HTERT RPE-1 (cell line): ENCODE measurements around the gene PSIP1.
"Not testable (repeated sequence)": the region's sequence is repeated elsewhere in the genome, so short reads cannot be mapped to it uniquely, and the experiment has no call there.

Source experiments
- in situ Hi-C: fragments of 300-500 bp; cut with MboI; formaldehyde crosslinking; loops from 4 replicates; pipeline ENCODE4 v1.14.3; 2020; ENCODE audit warnings: low sequenced_read_pairs

PSIP1 gene

DNA sequence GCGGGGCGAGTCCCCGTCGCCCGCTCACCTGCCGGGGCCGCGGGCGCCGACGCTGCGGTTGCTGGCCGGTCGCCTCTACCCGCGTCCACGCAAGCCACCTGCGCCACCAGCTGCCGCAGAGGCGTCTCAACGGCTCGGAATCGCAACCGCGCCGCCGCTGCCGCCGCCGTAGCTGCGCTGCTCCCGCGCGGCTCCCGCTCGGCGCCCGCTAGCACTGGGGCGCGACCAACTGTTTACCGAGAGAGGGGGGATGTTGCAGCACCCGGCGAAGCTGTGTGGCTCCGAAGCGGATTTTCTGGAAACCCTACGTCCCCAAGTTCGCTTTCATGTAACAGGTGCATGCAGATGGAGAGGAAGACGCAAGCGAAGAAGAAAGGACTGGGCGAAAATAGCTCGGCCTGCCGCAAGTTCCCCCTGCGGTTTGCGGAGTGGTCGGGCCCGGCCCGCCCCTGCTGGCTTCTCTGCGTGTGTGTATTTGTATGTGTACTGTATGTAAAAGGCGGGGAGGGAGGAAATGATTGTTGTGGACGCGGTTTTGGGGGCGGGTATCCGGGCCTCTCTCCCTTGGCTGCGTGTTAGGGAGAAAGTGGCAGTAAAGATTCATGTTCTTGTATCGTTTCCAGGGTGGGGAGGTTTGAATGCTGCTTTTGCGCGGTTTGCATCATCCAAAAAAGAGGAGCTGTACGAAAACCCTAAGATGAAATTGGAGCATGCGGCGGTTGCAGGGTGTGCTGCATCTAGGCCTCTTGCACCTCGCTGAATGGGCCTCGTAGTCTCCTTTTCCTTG is at the start of gene PSIP1:
Gene PSIP1, minus strand, starts transcription at position 182 of the 787 bp plus-strand sequence. CDS start 782 bp downstream, outside the sequence.
- in situ Hi-C loops: no loop called here

DNA sequence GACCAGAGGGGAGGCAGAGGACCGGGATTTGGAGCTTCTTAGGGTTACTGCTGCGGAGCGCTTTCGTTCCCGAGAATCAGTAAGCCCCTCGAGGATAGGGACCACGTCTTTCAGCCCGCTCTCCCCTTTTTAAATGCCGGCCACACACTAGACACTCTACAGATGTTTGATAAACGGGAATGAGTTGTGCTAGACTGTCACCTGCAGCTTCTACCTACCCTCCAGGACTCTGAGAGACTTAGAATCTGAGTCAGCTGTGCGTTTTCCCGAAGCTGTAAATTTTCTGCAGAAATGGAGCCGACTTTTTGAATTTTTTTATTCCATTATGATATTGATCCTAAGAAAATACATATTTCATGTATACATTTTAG is 42.7 kb upstream of the PSIP1 start:
- in situ Hi-C loops: no loop called here

GRCh38 chr9:15552636-15553527 is 42.1 kb upstream of the PSIP1 start, which contains the start of gene CCDC171:
Gene CCDC171 (plus strand): TSS chr9:15553043. CDS start chr9:15564089, 11,046 bp downstream.
- in situ Hi-C loops: no loop called here

DNA sequence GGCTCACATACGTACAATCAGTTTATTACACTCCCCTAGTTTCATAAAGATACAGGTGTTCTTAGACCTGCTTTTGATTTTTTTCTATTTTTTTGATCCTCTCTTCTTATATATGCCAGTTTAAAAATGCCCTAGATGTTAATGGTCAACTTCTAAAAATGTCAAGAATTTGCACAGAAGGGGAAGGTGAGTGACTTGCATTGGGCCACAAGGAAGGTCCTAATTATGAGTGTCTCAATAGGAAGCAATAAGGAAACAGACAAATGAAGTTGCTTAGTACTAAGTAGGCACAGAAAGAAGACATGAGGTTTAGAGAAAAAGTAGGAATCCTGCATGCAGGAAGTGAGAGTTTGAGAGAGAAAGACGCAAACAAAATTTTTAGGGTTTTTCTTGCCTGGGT is 38.8 kb upstream of the PSIP1 start:
- in situ Hi-C loops: no loop called here

DNA sequence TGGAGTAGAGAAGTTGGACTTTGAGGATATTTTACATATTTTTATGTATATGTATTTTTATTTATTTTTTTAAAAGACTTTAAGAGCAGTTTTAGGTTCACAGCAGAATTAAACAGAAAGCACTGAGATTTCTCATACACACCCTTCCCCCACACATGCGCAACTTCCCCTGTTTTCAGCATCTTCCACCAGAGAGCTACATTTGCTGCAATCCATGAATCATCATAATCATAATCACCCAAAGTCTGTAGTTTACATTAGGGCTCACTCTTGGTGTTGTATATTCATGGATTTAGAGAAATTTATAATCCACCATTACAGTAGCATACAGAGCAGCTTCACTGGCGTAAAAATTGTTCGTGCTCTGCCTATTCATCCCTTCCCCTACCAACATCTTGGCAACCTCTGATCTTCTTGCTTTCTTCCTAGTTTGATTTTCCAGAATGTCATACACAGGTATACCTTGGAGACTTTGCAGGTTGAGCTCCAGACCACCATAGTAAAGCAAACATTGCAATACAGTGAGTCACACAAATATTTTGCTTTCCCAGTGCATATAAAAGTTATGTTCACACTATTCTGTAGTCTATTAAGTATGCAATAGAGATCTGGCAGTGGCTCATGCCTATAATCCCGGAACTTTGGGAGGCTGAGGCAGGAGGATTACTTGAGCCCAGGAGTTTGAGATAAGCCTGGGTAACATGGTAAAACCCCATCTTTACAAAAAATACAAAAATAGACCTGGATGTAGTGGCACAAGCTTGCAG is 32.5 kb upstream of the PSIP1 start:
- in situ Hi-C loops: no loop called here

- in situ Hi-C loops: no loop called here
Observed at GRCh38 chr9:15542624-15543023, 31.9 kb upstream of the PSIP1 start.

GRCh38 chr9:15541872-15542271 is 31.1 kb upstream of the PSIP1 start:
- in situ Hi-C loops: no loop called here

DNA sequence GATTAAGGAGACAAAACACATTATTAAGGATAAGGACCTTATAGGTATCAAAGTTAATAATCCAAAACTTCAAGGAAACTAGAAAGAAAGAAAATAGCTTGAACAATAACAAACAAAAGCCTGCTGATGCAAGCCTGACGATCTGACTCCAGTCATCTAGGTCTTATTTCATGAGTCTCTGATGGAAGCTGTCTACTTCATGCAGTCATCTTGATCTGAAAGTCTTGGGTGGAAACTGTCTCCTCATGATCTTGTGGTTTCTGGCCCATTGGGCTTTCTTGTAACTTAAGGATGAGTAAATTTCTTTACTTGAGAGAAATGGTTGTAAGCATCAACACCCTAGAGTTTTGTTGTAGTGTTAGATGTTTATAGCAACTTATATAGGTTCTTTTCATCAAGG is 20.6 kb upstream of the PSIP1 start:
- in situ Hi-C loops: no loop called here

GRCh38 chr9:15529566-15530324 is 19.0 kb upstream of the PSIP1 start:
- in situ Hi-C loops: no loop called here

- in situ Hi-C loops: not testable (repeated sequence)
Observed at GRCh38 chr9:15527035-15527434, 16.3 kb upstream of the PSIP1 start.

DNA sequence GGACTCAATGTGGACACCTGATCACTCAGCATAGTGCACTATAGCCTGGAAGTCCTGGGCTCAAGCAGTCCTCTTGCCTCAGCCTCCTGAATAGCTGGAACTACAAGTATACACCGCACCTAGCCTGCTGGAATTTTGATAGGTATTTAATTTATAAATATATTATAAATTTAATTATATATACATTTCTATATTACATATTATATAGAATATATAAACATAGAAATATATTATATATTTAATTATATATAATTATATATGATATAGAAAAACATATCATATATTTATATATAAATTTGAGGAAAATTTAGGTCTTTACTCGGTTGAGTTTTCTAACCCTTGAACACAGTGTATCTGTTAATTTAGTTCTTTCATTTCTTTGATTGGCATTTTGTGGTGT is 15.2 kb upstream of the PSIP1 start:
- in situ Hi-C loops: no loop called here

DNA sequence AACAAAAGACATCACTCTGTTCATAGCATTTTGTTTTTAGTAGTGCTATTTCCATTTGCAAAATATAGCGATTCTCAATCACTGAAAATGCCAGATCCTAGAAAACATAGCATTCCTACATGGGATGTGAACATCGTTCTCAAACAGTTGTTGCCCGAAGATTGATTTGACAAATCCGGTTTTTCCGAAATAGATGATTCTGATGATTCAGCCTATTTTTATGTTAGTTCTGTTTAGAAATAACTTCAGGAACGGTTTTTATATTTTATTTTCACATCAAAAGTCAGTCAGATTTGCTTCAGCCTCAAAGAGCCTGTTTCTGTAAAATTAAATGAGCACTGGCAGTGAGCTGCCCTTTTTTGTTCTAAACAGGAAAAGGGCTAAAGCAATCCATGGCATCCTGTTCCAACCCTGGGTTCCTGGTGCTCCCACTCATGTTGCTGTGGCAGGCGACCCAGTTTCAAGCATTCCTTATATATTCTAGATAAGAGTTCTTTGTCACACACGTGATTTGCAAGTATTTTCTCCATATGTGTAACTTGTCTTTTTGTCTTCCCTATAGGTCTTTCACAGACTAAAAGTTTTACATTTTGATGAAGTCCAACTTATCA is 14.2 kb upstream of the PSIP1 start:
- in situ Hi-C loops: no loop called here

DNA sequence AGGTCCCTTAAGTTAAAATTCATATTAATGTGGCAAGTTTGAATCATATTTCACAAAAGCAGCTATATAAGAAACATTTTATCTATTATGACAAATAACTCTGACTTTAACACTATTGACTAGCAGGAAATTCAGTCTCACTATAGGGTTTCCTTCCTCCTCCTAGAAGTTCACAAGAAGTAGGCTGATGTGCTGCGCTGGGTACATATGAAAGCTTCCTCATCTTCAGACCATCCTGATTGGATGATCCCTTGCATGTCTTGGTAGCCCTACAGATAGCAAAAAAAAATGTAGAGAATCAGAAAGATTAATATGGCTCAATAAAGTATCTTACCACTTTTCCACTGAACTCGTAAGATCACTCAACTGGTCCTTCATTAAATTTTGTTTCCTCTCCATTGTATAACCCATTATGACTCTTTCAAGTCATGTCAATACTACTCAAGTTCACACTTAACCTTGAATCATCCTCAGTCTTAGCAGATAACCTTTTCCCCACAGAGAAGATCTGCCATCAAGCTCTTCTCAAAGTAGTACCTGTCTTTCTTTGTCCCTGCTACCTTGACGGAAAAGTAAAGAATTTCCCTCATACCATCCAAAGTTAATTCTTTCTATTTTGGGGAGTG is 11.5 kb upstream of the PSIP1 start:
- in situ Hi-C loops: no loop called here

DNA sequence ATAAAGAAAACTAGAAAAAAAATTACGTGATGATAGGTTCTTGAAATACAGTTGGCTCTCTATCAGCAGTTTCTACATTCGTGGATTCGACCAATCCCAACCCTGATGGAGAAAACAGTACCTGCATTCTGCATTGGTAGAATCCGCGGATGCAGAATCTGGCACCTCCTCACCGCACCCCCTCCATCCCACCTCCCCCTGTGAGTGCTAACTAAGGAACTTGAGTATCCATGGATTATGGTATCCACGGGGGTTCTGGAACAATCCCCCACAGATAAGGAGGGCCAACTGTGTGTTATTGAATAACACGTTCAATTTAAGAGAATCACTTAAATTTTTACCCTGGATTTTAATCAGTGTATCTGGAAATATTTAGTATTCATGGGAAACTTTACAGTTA is 10.5 kb upstream of the PSIP1 start:
- in situ Hi-C loops: no loop called here

- in situ Hi-C loops: no loop called here
Observed at GRCh38 chr9:15519831-15520230, 9.1 kb upstream of the PSIP1 start.

- in situ Hi-C loops: no loop called here
Observed at GRCh38 chr9:15513335-15513734, 2.6 kb upstream of the PSIP1 start.

DNA sequence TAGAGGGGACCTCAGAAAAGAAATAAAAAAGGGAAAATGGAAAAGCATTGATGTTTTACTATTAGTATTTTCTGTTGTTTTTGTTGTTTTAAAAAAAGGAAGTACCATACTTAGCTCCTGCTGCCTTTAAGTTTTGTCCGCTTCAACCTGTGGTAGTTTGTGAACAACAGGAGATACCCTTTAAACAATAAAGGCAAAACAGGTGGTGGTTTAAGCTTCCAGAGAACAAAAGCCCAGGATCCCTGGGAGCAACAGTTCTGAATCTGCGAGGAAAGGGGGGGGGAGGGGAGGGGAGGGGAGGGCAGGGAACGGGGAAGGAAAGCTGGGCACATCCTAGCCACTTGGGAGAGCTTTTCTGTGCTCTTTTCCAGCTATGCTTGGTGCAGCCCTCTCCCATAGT is 2.1 kb upstream of the PSIP1 start:
- in situ Hi-C loops: no loop called here

- in situ Hi-C loops: no loop called here
Observed at GRCh38 chr9:15512204-15512603, 1.4 kb upstream of the PSIP1 start.

DNA sequence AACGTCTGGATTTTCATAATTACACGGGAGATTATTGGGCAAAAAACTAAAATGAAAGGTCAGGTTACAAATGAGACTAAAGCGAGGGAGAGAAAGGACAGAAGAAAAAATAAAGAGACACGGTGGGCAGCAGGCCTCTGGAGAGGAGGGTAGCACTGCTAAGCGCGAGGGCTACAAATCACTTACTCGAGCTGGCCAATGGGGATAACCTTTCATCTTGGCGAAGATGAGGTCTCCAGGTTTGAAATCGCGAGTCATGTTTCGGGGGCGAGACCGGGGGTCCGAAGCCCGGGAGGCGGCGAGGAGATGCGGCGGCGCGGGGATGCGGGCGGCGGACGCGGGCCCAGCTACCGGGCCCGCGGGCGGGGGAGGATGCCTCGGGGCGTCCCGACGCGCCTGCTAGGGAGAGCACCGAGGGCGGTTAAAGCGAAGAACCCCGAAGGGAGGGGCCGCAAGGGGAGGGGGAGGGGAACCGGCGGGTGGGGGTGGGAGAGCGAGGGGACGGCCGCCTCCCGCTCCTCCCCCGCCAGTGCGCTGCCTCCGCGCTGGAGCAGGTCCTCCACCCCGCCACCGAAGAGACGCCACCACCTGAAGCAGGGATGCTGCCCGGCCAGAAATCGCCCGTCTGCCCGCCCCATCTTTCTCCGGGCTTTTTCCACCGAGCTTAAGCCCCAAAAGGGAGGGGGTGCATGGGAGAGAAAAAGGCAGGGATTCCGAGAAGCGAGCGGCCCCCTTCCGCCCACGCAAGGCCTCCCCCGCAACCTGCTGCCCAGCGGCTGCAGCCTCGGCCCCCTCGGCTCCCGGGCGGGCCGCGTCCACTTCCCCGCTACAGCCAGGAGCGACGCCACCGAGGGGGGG is 610 bp downstream of the PSIP1 start:
- in situ Hi-C loops: no loop called here
